ENCODE results near the gene PATJ. TPM values are rescaled to one million over a fixed set of nuclear protein-coding genes. Genes with fewer than 3 reads are reported as not detected.

PATJ gene
- total RNA-seq, 1 donor from 2014 or later, result 126 TPM

DNA sequence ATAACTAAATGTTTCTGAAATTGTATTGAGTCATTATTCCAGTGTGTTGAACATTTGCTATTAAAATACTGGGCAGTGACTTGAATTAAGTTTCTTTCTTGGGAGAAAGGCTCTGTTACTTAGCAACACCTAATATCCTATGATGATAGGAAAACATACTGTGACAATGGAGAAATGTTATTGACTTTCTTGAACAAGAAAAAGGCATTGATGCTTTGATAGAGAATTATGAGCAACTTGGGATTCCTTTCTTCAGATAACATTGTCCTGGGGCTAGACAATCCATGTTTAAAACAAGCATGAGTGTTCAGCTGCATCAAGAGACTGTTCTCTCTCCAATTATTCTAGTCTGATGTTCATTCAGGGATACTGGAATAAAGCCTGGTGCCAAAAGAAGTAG, 236.5 kb downstream of the PATJ start:
- no peak overlapping the region for H3K4me3 Mint-ChIP-seq (ENCODE audit: low read depth)
- peak overlapping the region; percentile 74 for H3K27ac Mint-ChIP-seq
- H3K27me3 Mint-ChIP-seq, result no peaks in the 10 kb centered on the region
- H3K4me1 Mint-ChIP-seq (ENCODE audit: low read depth), result peaks cover 17% of the 10 kb centered on the region
- TF ChIP-seq, protein P1, sequence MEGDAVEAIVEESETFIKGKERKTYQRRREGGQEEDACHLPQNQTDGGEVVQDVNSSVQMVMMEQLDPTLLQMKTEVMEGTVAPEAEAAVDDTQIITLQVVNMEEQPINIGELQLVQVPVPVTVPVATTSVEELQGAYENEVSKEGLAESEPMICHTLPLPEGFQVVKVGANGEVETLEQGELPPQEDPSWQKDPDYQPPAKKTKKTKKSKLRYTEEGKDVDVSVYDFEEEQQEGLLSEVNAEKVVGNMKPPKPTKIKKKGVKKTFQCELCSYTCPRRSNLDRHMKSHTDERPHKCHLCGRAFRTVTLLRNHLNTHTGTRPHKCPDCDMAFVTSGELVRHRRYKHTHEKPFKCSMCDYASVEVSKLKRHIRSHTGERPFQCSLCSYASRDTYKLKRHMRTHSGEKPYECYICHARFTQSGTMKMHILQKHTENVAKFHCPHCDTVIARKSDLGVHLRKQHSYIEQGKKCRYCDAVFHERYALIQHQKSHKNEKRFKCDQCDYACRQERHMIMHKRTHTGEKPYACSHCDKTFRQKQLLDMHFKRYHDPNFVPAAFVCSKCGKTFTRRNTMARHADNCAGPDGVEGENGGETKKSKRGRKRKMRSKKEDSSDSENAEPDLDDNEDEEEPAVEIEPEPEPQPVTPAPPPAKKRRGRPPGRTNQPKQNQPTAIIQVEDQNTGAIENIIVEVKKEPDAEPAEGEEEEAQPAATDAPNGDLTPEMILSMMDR (IDR thresholded peaks at IDR 0.05; ENCODE audit: unreplicated experiment), result no peak
- no peaks in the 10 kb centered on the region for H3K9me3 Mint-ChIP-seq (ENCODE audit: low read depth)
- H3K36me3 Mint-ChIP-seq (ENCODE audit: insufficient read depth), result peaks cover 2% of the 10 kb centered on the region
- DNase-seq (ENCODE audit: low spot score, unreplicated experiment), result no peak

DNA sequence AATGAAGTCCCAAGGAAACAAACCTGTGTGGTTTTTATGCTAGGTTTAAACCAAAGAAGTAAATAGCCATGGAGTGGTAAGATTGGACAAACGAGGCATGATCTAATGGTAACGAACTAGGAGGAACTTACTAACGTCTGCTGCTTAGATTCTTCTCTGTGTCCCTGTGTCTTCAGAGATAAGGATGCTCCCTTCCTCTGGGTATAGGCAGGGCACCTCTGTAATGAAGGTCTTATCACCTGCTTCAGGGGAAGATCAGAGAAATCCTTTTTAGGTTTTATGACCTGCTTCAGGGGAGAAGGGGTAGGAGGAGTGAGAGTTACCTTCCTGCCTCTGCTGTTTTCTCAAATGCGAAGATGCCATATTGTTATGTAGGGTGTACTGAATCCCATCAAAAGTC, 237.4 kb downstream of the PATJ start:
- no peak for DNase-seq (ENCODE audit: low spot score, unreplicated experiment)
- TF ChIP-seq, protein P1 (IDR thresholded peaks at IDR 0.05; ENCODE audit: unreplicated experiment), result no peak
- Mint-ChIP-seq H3K36me3 (ENCODE audit: insufficient read depth) (peaks cover 2% of the 10 kb centered on the region), H3K4me1 (ENCODE audit: low read depth) (peaks cover 17% of the 10 kb centered on the region), H3K27me3 (no peaks in the 10 kb centered on the region), H3K27ac (peak overlapping the region; percentile 71), H3K4me3 (ENCODE audit: low read depth) (no peak overlapping the region), H3K9me3 (ENCODE audit: low read depth) (no peaks in the 10 kb centered on the region)

DNA sequence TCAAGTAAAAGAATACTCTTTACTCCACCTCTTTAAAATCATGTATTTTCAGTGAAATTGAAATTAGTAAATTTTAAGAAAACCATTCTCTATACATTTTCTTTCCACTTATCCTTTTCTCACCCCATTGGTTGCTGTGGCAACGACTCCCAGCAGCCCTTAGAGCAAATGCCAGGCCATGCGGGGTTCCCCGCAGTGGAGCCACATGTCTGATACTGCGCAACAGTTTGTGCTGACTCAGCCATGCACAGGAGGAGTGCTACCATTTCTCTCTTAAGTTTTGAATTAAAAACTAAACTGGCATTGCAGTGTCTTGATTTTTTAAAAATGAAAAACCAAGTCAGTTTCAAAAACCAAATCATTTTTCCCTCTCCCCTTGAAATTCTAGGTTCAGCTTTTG, 238.3 kb downstream of the PATJ start:
- no peak for DNase-seq (ENCODE audit: low spot score, unreplicated experiment)
- Mint-ChIP-seq H3K27me3 (no peaks in the 10 kb centered on the region), H3K36me3 (ENCODE audit: insufficient read depth) (peaks cover 1% of the 10 kb centered on the region), H3K27ac (no peak overlapping the region), H3K9me3 (ENCODE audit: low read depth) (no peaks in the 10 kb centered on the region), H3K4me3 (ENCODE audit: low read depth) (no peak overlapping the region), H3K4me1 (ENCODE audit: low read depth) (peaks cover 14% of the 10 kb centered on the region)
- TF ChIP-seq, protein P1 (IDR thresholded peaks at IDR 0.05; ENCODE audit: unreplicated experiment), result no peak

DNA sequence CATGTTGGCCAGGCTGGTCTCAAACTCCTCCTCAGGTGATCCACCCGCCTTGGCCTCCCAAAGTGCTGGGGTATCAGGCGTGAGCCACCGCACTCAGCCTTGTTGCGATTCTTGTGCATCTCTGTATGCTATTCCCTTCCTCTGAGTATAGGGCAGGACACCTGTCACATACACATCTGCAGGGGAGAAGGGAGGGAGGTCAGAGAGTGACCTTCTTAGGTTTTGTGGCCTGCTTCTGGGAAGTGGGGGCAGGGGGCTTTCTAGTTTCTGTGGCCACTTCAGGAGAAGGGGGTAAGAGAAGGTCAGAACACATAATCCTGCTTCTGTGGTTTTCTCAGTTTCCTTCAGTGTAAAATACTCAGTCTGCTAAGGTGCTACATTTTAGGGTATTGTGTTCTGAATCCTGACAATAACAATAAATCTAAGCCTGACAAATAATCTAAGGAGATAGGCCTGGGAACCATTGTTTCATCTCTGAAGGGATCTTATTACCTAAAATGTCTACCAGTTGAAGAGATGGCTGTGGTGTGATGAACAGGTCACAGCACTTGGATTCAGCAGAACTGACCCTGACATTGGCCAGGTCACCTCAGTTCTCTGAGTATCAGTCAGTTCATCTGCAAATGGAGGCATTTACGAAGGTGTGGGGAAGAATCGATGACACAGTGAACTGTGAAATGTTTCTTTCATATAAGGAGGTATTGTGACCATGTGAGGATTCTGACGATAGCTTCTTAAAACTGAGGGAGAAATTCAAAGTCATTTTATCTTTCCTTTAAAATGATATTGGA, 239.8 kb downstream of the PATJ start:
- TF ChIP-seq, protein P1 (IDR thresholded peaks at IDR 0.05; ENCODE audit: unreplicated experiment), result no peak
- Mint-ChIP-seq H3K27me3 (no peaks in the 10 kb centered on the region), H3K4me1 (ENCODE audit: low read depth) (peaks cover 9% of the 10 kb centered on the region), H3K4me3 (ENCODE audit: low read depth) (no peak overlapping the region), H3K36me3 (ENCODE audit: insufficient read depth) (peaks cover 1% of the 10 kb centered on the region), H3K9me3 (ENCODE audit: low read depth) (no peaks in the 10 kb centered on the region), H3K27ac (peak overlapping the region; percentile 33)
- DNase-seq (ENCODE audit: low spot score, unreplicated experiment), result no peak

DNA sequence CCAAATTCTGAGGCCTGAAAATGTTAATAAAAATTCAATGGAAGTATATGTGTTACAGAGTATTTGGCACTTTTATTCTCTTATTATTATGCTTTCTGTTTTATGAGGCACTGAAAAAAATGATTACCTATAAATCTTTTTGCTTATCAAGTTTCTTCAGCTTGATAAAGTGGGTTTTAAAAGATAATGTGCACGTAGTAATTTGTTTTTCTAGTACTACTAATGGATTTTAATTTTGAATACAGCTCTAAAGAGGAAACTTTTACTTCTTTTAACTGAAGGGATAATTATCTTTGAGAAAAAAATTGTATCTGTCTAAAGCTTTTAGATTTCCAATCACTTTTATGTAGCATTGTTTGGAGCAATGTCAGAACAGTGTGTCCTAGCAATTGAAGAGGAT, 241.0 kb downstream of the PATJ start:
- TF ChIP-seq, protein P1 (IDR thresholded peaks at IDR 0.05; ENCODE audit: unreplicated experiment), result no peak
- H3K9me3 Mint-ChIP-seq (ENCODE audit: low read depth), result no peaks in the 10 kb centered on the region
- H3K4me1 Mint-ChIP-seq (ENCODE audit: low read depth), result peaks cover 9% of the 10 kb centered on the region
- DNase-seq (ENCODE audit: low spot score, unreplicated experiment), result no peak
- no peak overlapping the region for H3K4me3 Mint-ChIP-seq (ENCODE audit: low read depth)
- peaks cover 1% of the 10 kb centered on the region for H3K36me3 Mint-ChIP-seq (ENCODE audit: insufficient read depth)
- H3K27ac Mint-ChIP-seq, result no peak overlapping the region
- no peaks in the 10 kb centered on the region for H3K27me3 Mint-ChIP-seq
